Osteoblast (primary cell): ENCODE results near the gene OTULIN. TPM values are rescaled to one million over a fixed set of nuclear protein-coding genes. Genes with fewer than 3 reads are reported as not detected.
A peak's percentile ranks its signal among the peaks of the same experiment; 100 is the strongest.

Source experiments
- DNase-seq: peaks from one replicate; pipeline ENCODE4 v3.0.0; 2011; ENCODE audit warnings: low spot score, mixed read lengths; ENCODE audit not compliant: insufficient read length; ENCODE audit errors: missing footprints
- H2AFZ ChIP-seq: 2 replicates; pipeline ENCODE4 v1.6.0; 2011; ENCODE audit warnings: mild to moderate bottlenecking, low read length
- H3K27ac ChIP-seq: 2 replicates; pipeline ENCODE4 v1.5.1; 2011; ENCODE audit warnings: mild to moderate bottlenecking, low read depth, low read length, moderate library complexity
- H3K27me3 ChIP-seq: 2 replicates; pipeline ENCODE4 v1.6.0; 2012; ENCODE audit warnings: mild to moderate bottlenecking, control low read depth, inconsistent platforms, low read length, moderate library complexity; ENCODE audit not compliant: insufficient read depth
- H3K36me3 ChIP-seq: 2 replicates; pipeline ENCODE4 v1.5.1; 2011; ENCODE audit warnings: mild to moderate bottlenecking, low read length, control low read depth, moderate library complexity; ENCODE audit not compliant: insufficient read depth
- H3K4me1 ChIP-seq: 2 replicates; pipeline ENCODE4 v1.5.1; 2011; ENCODE audit warnings: mild to moderate bottlenecking, low read length, control low read depth, moderate library complexity; ENCODE audit not compliant: insufficient read depth
- H3K4me2 ChIP-seq: 2 replicates; pipeline ENCODE4 v1.6.0; 2011; ENCODE audit warnings: mild to moderate bottlenecking, low read length; ENCODE audit not compliant: insufficient read depth
- H3K4me3 ChIP-seq: fragments of 200-600 bp; sonication (generic); 3 replicates; pipeline ENCODE4 v1.5.1; 2012; ENCODE audit warnings: mild to moderate bottlenecking, low read length, inconsistent platforms; ENCODE audit not compliant: insufficient read depth
- H3K79me2 ChIP-seq: 2 replicates; pipeline ENCODE4 v1.6.0; 2012; ENCODE audit warnings: mild to moderate bottlenecking, low read length, control low read depth, inconsistent platforms; ENCODE audit not compliant: insufficient read depth
- H3K9me3 ChIP-seq: 2 replicates; pipeline ENCODE4 v1.5.1; 2011; ENCODE audit warnings: low read depth, low read length, control low read depth
- H4K20me1 ChIP-seq: 2 replicates; pipeline ENCODE4 v1.6.0; 2012; ENCODE audit warnings: mild to moderate bottlenecking, low read length, control low read depth; ENCODE audit not compliant: insufficient read depth
- CTCF ChIP-seq: IDR thresholded peaks from 2 replicates; pipeline ENCODE4 v1.5.1; 2011; ENCODE audit warnings: mild to moderate bottlenecking, low read depth, low read length, moderate library complexity; ENCODE audit errors: extremely low read depth
- total RNA-seq: library from RNA; depleted of rRNA; stranded (reverse); fragments of >200 nt; gene quantifications from 2 replicates; pipeline ENCODE4 v1.2.3, GENCODE V29; 2012

The OTULIN gene
- total RNA-seq, 1 donor, result 29.7 TPM

DNA sequence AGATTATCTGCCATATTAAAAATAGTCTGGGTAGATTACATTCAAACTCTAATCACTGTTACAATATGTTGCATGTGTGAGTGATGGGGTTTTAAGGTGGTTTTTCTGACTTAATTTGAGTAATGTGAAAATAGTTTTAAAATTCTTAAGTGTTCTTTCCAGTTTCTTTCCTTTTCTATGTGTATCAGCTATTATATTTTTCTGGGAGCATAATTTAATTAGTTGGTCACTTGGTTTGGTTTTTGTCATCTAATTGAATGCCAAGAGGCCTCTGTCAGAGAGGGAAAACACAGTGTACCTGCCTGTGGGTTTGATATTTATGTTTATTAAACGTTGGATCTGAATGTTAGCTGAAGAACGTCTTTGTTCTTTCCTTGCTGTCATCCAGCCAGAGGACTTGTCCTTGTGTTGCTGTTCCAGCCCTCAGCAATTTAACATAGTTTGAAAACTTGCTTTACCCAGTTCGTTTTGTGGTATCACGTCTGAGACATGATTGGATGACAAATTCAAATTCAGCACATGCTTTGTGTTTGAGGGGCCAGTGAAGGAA lies 19.5 kb downstream of the OTULIN start:
- DNase-seq, result no peak
- Histone ChIP-seq H4K20me1 (no peaks in the 10 kb centered on the region), H3K79me2 (peaks cover 28% of the 10 kb centered on the region), H3K27me3 (no peaks in the 10 kb centered on the region), H3K4me2 (no peak overlapping the region), H3K4me3 (no peak overlapping the region), H3K9me3 (no peaks in the 10 kb centered on the region), H3K27ac (no peak overlapping the region), H2AFZ (no peak overlapping the region), H3K36me3 (peaks cover 60% of the 10 kb centered on the region), H3K4me1 (peaks cover 3% of the 10 kb centered on the region)
- no peak for TF ChIP-seq CTCF

- Histone ChIP-seq H3K4me1 (peaks cover 3% of the 10 kb centered on the region), H3K79me2 (peaks cover 22% of the 10 kb centered on the region), H3K4me2 (no peak overlapping the region), H3K4me3 (no peak overlapping the region), H3K27ac (no peak overlapping the region), H4K20me1 (no peaks in the 10 kb centered on the region), H3K9me3 (no peaks in the 10 kb centered on the region), H3K36me3 (peaks cover 65% of the 10 kb centered on the region), H2AFZ (no peak overlapping the region), H3K27me3 (no peaks in the 10 kb centered on the region)
- TF ChIP-seq CTCF, result no peak
- no peak for DNase-seq
Observed at GRCh38 chr5:14684757-14685156, 20.2 kb downstream of the OTULIN start.

- H3K79me2 ChIP-seq, result peaks cover 21% of the 10 kb centered on the region
- no peaks in the 10 kb centered on the region for H3K27me3 ChIP-seq
- H3K4me2 ChIP-seq, result peak overlapping the region; percentile 66
- no peak overlapping the region for H3K4me3 ChIP-seq
- no peaks in the 10 kb centered on the region for H3K9me3 ChIP-seq
- peak; percentile 72 for TF ChIP-seq CTCF
- peaks cover 69% of the 10 kb centered on the region for H3K36me3 ChIP-seq
- DNase-seq, result peak; percentile 85
- peak overlapping the region; percentile 42 for H2AFZ ChIP-seq
- H4K20me1 ChIP-seq, result no peaks in the 10 kb centered on the region
- peaks cover 3% of the 10 kb centered on the region for H3K4me1 ChIP-seq
- peak overlapping the region; percentile 21 for H3K27ac ChIP-seq
Observed at GRCh38 chr5:14685757-14686156, 21.2 kb downstream of the OTULIN start.

DNA sequence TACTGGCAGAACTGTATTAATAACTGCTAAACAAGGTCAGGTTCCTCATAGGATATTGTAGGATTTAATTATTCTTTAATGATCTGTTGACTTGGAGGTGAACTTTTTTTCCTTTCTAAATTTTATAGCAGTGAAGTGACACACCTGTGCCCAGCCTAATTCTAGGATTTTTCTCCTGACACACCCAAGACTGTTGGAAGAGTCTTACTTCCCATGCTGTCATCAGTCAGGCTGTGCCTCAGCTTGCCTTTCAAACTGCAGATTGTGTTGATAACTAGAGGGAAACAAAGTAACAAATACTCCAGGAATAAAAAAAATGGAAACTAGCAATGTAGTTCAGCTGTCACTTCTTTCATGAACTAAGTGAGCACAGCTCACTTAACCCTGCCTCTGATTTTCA lies 22.0 kb downstream of the OTULIN start:
- Histone ChIP-seq H4K20me1 (no peaks in the 10 kb centered on the region), H3K27ac (no peak overlapping the region), H2AFZ (no peak overlapping the region), H3K4me1 (peaks cover 3% of the 10 kb centered on the region), H3K4me3 (no peak overlapping the region), H3K4me2 (no peak overlapping the region), H3K36me3 (peaks cover 63% of the 10 kb centered on the region), H3K9me3 (no peaks in the 10 kb centered on the region), H3K27me3 (no peaks in the 10 kb centered on the region), H3K79me2 (peaks cover 23% of the 10 kb centered on the region)
- TF ChIP-seq CTCF, result no peak
- DNase-seq, result no peak
